Brain microvascular endothelial cell (primary cell): ENCODE results near the gene PTPRO.

Experiments
- DNase-seq: peaks from one replicate; pipeline ENCODE4 v3.0.0-alpha.2; 2020
- H3K27ac ChIP-seq: fragments of 250-450 bp; sonication (Bioruptor Pico); 2 replicates; pipeline ENCODE4 v1.5.1; 2020; ENCODE audit warnings: mild to moderate bottlenecking, moderate library complexity
- H3K27me3 ChIP-seq: fragments of 250-450 bp; sonication (Bioruptor Pico); replicated peaks from 2 replicates; pipeline ENCODE4 v1.5.1; 2020; ENCODE audit warnings: mild to moderate bottlenecking
- H3K36me3 ChIP-seq: fragments of 250-450 bp; sonication (Bioruptor Pico); replicated peaks from 2 replicates; pipeline ENCODE4 v1.5.1; 2020; ENCODE audit warnings: mild to moderate bottlenecking
- H3K4me3 ChIP-seq: 2 replicates; pipeline ENCODE4 v1.5.1; 2011; ENCODE audit warnings: low read depth, mild to moderate bottlenecking, control low read depth, low read length, moderate library complexity
- CTCF ChIP-seq: IDR thresholded peaks from 2 replicates; pipeline ENCODE4 v1.5.1; 2011; ENCODE audit warnings: low read depth, mild to moderate bottlenecking, moderate library complexity, low read length, control low read depth, inconsistent platforms; ENCODE audit errors: missing control alignments
- in situ Hi-C: cut with HindIII; loops from 2 replicates; pipeline ENCODE4 v1.10.0; 2017; ENCODE audit warnings: low sequenced_read_pairs, low pct_ligation_motif_present

PTPRO gene

DNA sequence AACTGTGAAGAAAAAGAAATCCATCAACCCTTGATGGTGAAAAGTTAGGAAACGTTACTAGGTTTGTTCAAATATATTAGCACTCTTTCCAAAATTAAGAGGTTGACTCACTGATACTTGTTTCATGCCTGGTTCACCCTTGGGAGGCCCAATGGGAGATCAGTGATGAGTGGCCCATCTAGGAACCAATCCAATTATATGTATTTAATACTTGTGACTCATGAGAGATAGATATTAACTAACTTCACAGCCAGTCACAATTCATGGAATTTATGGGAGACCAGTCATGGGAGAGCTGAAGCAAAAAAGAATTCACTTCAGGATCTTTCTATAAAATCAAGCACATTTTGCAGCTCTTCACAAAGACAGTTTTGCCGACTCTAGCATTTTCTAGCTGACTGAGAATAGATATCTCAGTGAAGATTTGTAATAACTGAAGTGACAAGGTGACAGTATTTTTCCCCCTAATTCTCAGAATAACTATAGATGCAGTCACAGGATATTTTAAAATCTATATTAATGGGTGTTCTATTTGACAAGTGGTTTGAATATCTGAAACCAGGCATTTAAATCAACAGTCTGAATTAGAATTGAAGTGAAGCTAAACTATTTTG is 236.7 kb downstream of the PTPRO start:
- peak; percentile 66 for DNase-seq
- H3K36me3 ChIP-seq = no peaks in the 10 kb centered on the region
- TF ChIP-seq CTCF = no peak
- H3K27ac ChIP-seq = no peak overlapping the region
- in situ Hi-C loops = no loop called here
- no peak overlapping the region for H3K4me3 ChIP-seq
- H3K27me3 ChIP-seq = no peaks in the 10 kb centered on the region

DNA sequence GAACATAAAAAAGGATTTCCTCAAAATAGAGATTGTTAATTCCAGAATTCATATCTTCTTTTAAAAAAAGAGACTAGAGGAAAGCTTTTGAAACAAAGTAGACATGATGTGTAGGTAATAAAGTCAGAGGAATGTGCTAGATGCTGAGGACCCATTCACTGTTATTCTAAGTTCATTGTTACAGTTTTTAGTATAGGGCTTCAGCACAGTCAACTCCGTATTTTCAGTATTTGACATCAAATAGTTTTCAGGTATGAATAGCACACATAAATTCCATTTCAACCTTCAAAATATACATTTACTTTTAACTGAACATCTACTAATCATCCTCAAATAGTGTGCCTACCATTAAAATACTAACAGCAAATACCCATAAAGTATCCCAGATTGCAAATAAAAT is 239.1 kb downstream of the PTPRO start:
- in situ Hi-C loops = no loop called here
- DNase-seq = no peak
- Histone ChIP-seq H3K27ac (no peak overlapping the region), H3K36me3 (no peaks in the 10 kb centered on the region), H3K27me3 (no peaks in the 10 kb centered on the region), H3K4me3 (no peak overlapping the region)
- no peak for TF ChIP-seq CTCF

GRCh38 chr12:15562263-15562662 is 240.0 kb downstream of the PTPRO start:
- no peak for DNase-seq
- H3K4me3 ChIP-seq = no peak overlapping the region
- no peaks in the 10 kb centered on the region for H3K27me3 ChIP-seq
- H3K27ac ChIP-seq = no peak overlapping the region
- no peaks in the 10 kb centered on the region for H3K36me3 ChIP-seq
- no peak for TF ChIP-seq CTCF
- in situ Hi-C loops = no loop called here

- no peak for TF ChIP-seq CTCF
- Histone ChIP-seq H3K4me3 (no peak overlapping the region), H3K27ac (no peak overlapping the region), H3K36me3 (no peaks in the 10 kb centered on the region), H3K27me3 (no peaks in the 10 kb centered on the region)
- peak; percentile 24 for DNase-seq
- in situ Hi-C loops = no loop called here
These were observed 241.4 kb downstream of the PTPRO start for GRCh38 chr12:15563663-15564062.

GRCh38 chr12:15574353-15574752 is 252.0 kb downstream of the PTPRO start:
- H3K36me3 ChIP-seq = no peaks in the 10 kb centered on the region
- no peak for DNase-seq
- no peaks in the 10 kb centered on the region for H3K27me3 ChIP-seq
- H3K27ac ChIP-seq = no peak overlapping the region
- TF ChIP-seq CTCF = no peak
- in situ Hi-C loops = no loop called here
- H3K4me3 ChIP-seq = no peak overlapping the region

DNA sequence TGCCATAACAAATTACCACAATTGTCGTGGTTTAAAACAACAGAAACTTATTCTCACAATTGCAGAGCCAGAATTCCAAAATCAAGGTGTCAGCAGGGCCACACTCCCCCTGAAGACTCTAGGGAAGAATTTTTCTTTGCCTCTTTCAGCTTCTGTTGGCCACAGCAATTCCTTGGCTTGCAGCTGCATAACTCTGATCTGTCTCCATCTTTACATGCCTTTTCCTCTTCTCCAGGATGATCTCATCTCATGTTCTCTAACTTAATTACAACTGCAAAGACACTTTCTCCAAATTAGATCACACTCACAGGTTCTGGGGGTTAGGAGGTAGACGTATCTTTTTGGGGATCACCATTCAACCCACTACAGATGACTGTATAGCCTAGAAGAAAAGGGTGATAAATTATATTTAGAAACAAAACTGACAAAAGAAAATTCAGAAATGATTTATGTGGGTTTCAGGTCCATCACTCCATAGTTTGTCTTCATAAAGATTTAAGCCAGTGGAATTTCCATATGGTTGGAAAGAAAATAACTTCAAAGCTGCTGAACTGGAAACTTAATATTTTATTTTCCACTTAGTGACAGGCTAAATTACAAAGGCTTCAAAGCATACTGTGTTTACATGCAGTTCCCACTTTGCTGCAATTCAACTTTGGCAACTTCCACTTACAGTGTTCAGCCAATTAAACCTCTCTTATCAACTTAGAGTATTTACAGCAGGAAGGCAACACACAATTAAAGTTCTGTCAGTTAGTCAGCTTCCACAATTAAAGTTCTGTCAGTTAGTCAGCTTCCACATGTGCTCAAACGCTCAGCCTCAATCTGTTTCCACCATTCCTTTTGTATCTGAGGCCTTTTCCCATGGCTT is 253.6 kb downstream of the PTPRO start:
- Histone ChIP-seq H3K27ac (no peak overlapping the region), H3K4me3 (no peak overlapping the region), H3K27me3 (no peaks in the 10 kb centered on the region), H3K36me3 (no peaks in the 10 kb centered on the region)
- DNase-seq = no peak
- in situ Hi-C loops = no loop called here
- TF ChIP-seq CTCF = no peak
